Neuronal stem cell (in vitro differentiated cells): ENCODE measurements around the gene EPS15. TPM values are rescaled to one million over a fixed set of nuclear protein-coding genes. Genes with fewer than 3 reads are reported as not detected.

Experiments
- DNase-seq: peaks from one replicate; pipeline ENCODE4 v3.0.0-alpha.2; 2013; ENCODE audit warnings: low spot score
- H2AFZ ChIP-seq: one replicate; pipeline ENCODE4 v1.6.1; 2013; ENCODE audit warnings: mild to moderate bottlenecking, low read length, inconsistent platforms
- H2AK5ac ChIP-seq: 2 replicates; pipeline ENCODE4 v1.6.1; 2013; ENCODE audit warnings: low read depth, mild to moderate bottlenecking, inconsistent platforms, low read length, moderate library complexity, mixed read lengths
- H2BK120ac ChIP-seq: 2 replicates; pipeline ENCODE4 v1.6.1; 2013; ENCODE audit warnings: low read depth, mild to moderate bottlenecking, inconsistent platforms, low read length, moderate library complexity, mixed read lengths
- H2BK12ac ChIP-seq: one replicate; pipeline ENCODE4 v1.6.1; 2013; ENCODE audit warnings: low read length, inconsistent platforms
- H2BK15ac ChIP-seq: 2 replicates; pipeline ENCODE4 v1.6.1; 2013; ENCODE audit warnings: mild to moderate bottlenecking, low read length, inconsistent platforms, mixed read lengths
- H2BK5ac ChIP-seq: one replicate; pipeline ENCODE4 v1.6.1; 2013; ENCODE audit warnings: inconsistent platforms, mild to moderate bottlenecking, low read length, moderate library complexity
- H3K14ac ChIP-seq: one replicate; pipeline ENCODE4 v1.6.1; 2013; ENCODE audit warnings: low read length, inconsistent platforms
- H3K18ac ChIP-seq: 2 replicates; pipeline ENCODE4 v1.6.1; 2013; ENCODE audit warnings: low read length, inconsistent platforms
- H3K23ac ChIP-seq: 2 replicates; pipeline ENCODE4 v1.6.1; 2013; ENCODE audit warnings: low read depth, mild to moderate bottlenecking, mixed read lengths, low read length, inconsistent platforms; ENCODE audit not compliant: poor library complexity
- H3K27ac ChIP-seq: replicated peaks from 3 replicates; pipeline ENCODE4 v1.5.1; 2013; ENCODE audit warnings: low read length, inconsistent platforms
- H3K27me3 ChIP-seq, 3 experiments: 2 replicates each; pipeline ENCODE4 v1.6.1; 2013; ENCODE audit warnings: low read length in 3 of 3, mild to moderate bottlenecking in 2 of 3, inconsistent platforms in 1 of 3, low read depth in 1 of 3, mixed read lengths in 1 of 3, moderate library complexity in 1 of 3; ENCODE audit not compliant: control insufficient read depth in 3 of 3, insufficient read depth in 3 of 3
- H3K36me3 ChIP-seq, 2 donors: replicated peaks in 1 of 2; 2 replicates each; pipeline ENCODE4 v1.6.1; 2013; ENCODE audit warnings: low read length in 2 of 2; ENCODE audit not compliant: control insufficient read depth in 2 of 2, insufficient read depth in 2 of 2
- H3K4ac ChIP-seq: 2 replicates; pipeline ENCODE4 v1.6.1; 2013; ENCODE audit warnings: inconsistent platforms, mild to moderate bottlenecking, low read length, moderate library complexity
- H3K4me1 ChIP-seq, 2 donors: 1 replicate in 1 of 2; 2 replicates in 1 of 2; pipeline ENCODE4 v1.6.1; 2013; ENCODE audit warnings: low read length in 2 of 2, low read depth in 1 of 2; ENCODE audit not compliant: control insufficient read depth in 2 of 2, insufficient read depth in 1 of 2
- H3K4me2 ChIP-seq: one replicate; pipeline ENCODE4 v1.6.1; 2013; ENCODE audit warnings: mild to moderate bottlenecking, low read length, inconsistent platforms; ENCODE audit not compliant: insufficient read depth, poor library complexity, severe bottlenecking
- H3K4me3 ChIP-seq, 2 donors: 2 replicates each; pipeline ENCODE4 v1.5.1; 2013; ENCODE audit warnings: low read length in 2 of 2, mild to moderate bottlenecking in 2 of 2, inconsistent platforms in 1 of 2, moderate library complexity in 1 of 2
- H3K79me1 ChIP-seq: one replicate; pipeline ENCODE4 v1.6.1; 2013; ENCODE audit warnings: low read depth, mild to moderate bottlenecking, inconsistent platforms, low read length, moderate library complexity
- H3K9ac ChIP-seq: one replicate; pipeline ENCODE4 v1.6.1; 2013; ENCODE audit warnings: mild to moderate bottlenecking, low read depth, low read length, inconsistent platforms; ENCODE audit not compliant: poor library complexity
- H3K9me3 ChIP-seq, 2 donors: replicated peaks in 1 of 2; 2 replicates each; pipeline versions ENCODE3 to v1.6.1; 2013; ENCODE audit warnings: low read length in 2 of 2, mild to moderate bottlenecking in 2 of 2, inconsistent platforms in 1 of 2, low read depth in 1 of 2, mixed read lengths in 1 of 2, moderate library complexity in 1 of 2; ENCODE audit not compliant: control insufficient read depth in 2 of 2, insufficient read depth in 1 of 2
- H4K8ac ChIP-seq: one replicate; pipeline ENCODE4 v1.6.1; 2013; ENCODE audit warnings: low read depth, mild to moderate bottlenecking, inconsistent platforms, low read length, moderate library complexity
- H4K91ac ChIP-seq: one replicate; pipeline ENCODE4 v1.6.1; 2013; ENCODE audit warnings: low read length, low read depth, mild to moderate bottlenecking, inconsistent platforms; ENCODE audit not compliant: poor library complexity
- WGBS, 2 donors: extraction: QIAGEN DNeasy Blood & Tissue Kit; methylation state at CpG; one replicate each; pipeline ENCODE4 v1.1.7; 2013; ENCODE audit warnings: missing lambda C conversion rate in 2 of 2, mixed read lengths in 1 of 2; ENCODE audit not compliant: insufficient read length in 2 of 2, insufficient replicate concordance in 1 of 2; ENCODE audit errors: extremely low coverage in 2 of 2; 5-methylcytosine and 5-hydroxymethylcytosine counted together
- polyA plus RNA-seq, 2 experiments: library from polyadenylated mRNA; stranded (reverse); fragments of 200-250 nt; gene quantifications; one replicate each; pipeline ENCODE4 v1.2.3, GENCODE V29; 2013

Gene EPS15
- 38.4 TPM for polyA plus RNA-seq (2013, experiment 1 of 2)
- 40.8 TPM for polyA plus RNA-seq (2013, experiment 2 of 2)

- Histone ChIP-seq H3K4ac (peak within 1 kb of the TSS; percentile 53), H3K79me1 (peaks cover 8% of the 10 kb centered on the region), H2AK5ac (peak within 1 kb of the TSS; percentile 37), H3K9me3 (no peaks in the 10 kb centered on the region), H4K91ac (no peak within 1 kb of the TSS), H2BK15ac (no peak within 1 kb of the TSS), H3K4me1 (peaks cover 5 to 6% of the 10 kb centered on the region in 2 donors), H3K14ac (peak within 1 kb of the TSS; percentile 89), H3K27me3 (no peaks in the 10 kb centered on the region), H2AFZ (peak within 1 kb of the TSS; percentile 98), H2BK12ac (peak within 1 kb of the TSS; percentile 58), H3K27ac (peak within 1 kb of the TSS; percentile 91), H3K18ac (peak within 1 kb of the TSS; percentile 98), H3K4me3 (peak within 1 kb of the TSS; percentile 87 to 99), H4K8ac (no peak within 1 kb of the TSS), H3K4me2 (peak within 1 kb of the TSS; percentile 94), H3K9ac (peak within 1 kb of the TSS; percentile 97), H2BK120ac (no peak within 1 kb of the TSS), H3K36me3 (no peaks in the 10 kb centered on the region), H3K23ac (peak within 1 kb of the TSS; percentile 87), H2BK5ac (peak within 1 kb of the TSS; percentile 82)
- WGBS, 2 donors, result no CpG with 5 or more reads among the region's 56 CpGs
- DNase-seq, result peak; percentile 73
Observed at GRCh38 chr1:51519048-51519864, at the start of gene EPS15. TSS of gene EPS15 (minus strand) at chr1:51519266. CDS start at chr1:51519231, 35 bp downstream.

- no peaks in the 10 kb centered on the region for H3K9me3 ChIP-seq
- no peak overlapping the region for H3K18ac ChIP-seq
- no peak overlapping the region for H2AFZ ChIP-seq
- no peaks in the 10 kb centered on the region for H3K79me1 ChIP-seq
- H3K23ac ChIP-seq, result no peak overlapping the region
- no peak overlapping the region for H4K8ac ChIP-seq
- WGBS, 2 donors, result no CpG with 5 or more reads among the region's 7 CpGs
- H2BK5ac ChIP-seq, result no peak overlapping the region
- H3K4me3 ChIP-seq, result no peak overlapping the region
- no peak overlapping the region for H3K4me2 ChIP-seq
- H2AK5ac ChIP-seq, result no peak overlapping the region
- peaks cover 0 to 24% (median 0%) of the 10 kb centered on the region in 3 experiments for H3K27me3 ChIP-seq
- no peak overlapping the region for H3K4ac ChIP-seq
- no peak overlapping the region for H2BK12ac ChIP-seq
- no peak overlapping the region for H3K27ac ChIP-seq
- no peak overlapping the region for H2BK120ac ChIP-seq
- H3K4me1 ChIP-seq, result peaks cover 2 to 6% of the 10 kb centered on the region in 2 donors
- DNase-seq, result no peak
- no peak overlapping the region for H4K91ac ChIP-seq
- H2BK15ac ChIP-seq, result no peak overlapping the region
- no peak overlapping the region for H3K9ac ChIP-seq
- H3K14ac ChIP-seq, result no peak overlapping the region
- H3K36me3 ChIP-seq, result no peaks in the 10 kb centered on the region
Observed at GRCh38 chr1:51568231-51568935, 49.3 kb upstream of the EPS15 start.

GRCh38 chr1:51567653-51568052 lies 48.6 kb upstream of the EPS15 start:
- no peaks in the 10 kb centered on the region for H3K79me1 ChIP-seq
- peaks cover 0 to 24% (median 0%) of the 10 kb centered on the region in 3 experiments for H3K27me3 ChIP-seq
- H3K23ac ChIP-seq, result no peak overlapping the region
- no peak overlapping the region for H3K4me2 ChIP-seq
- H3K27ac ChIP-seq, result no peak overlapping the region
- H3K9me3 ChIP-seq, result no peaks in the 10 kb centered on the region
- H4K8ac ChIP-seq, result no peak overlapping the region
- no peak overlapping the region for H3K4me3 ChIP-seq
- peaks cover 2 to 6% of the 10 kb centered on the region in 2 donors for H3K4me1 ChIP-seq
- H3K36me3 ChIP-seq, result no peaks in the 10 kb centered on the region
- no peak overlapping the region for H2BK120ac ChIP-seq
- no peak overlapping the region for H3K4ac ChIP-seq
- H2AFZ ChIP-seq, result no peak overlapping the region
- no peak overlapping the region for H3K9ac ChIP-seq
- H3K14ac ChIP-seq, result no peak overlapping the region
- H2AK5ac ChIP-seq, result no peak overlapping the region
- H3K18ac ChIP-seq, result no peak overlapping the region
- H4K91ac ChIP-seq, result no peak overlapping the region
- no peak for DNase-seq
- no peak overlapping the region for H2BK15ac ChIP-seq
- no peak overlapping the region for H2BK5ac ChIP-seq
- H2BK12ac ChIP-seq, result no peak overlapping the region

GRCh38 chr1:51566260-51566659 lies 47.2 kb upstream of the EPS15 start:
- DNase-seq, result no peak
- Histone ChIP-seq H3K23ac (no peak overlapping the region), H2BK15ac (no peak overlapping the region), H3K9ac (no peak overlapping the region), H3K18ac (no peak overlapping the region), H3K14ac (no peak overlapping the region), H4K91ac (no peak overlapping the region), H2AK5ac (no peak overlapping the region), H2BK12ac (no peak overlapping the region), H2AFZ (no peak overlapping the region), H3K4me3 (no peak overlapping the region), H2BK120ac (no peak overlapping the region), H4K8ac (no peak overlapping the region), H3K4ac (no peak overlapping the region), H3K4me2 (no peak overlapping the region), H3K9me3 (no peaks in the 10 kb centered on the region), H3K27ac (no peak overlapping the region), H3K27me3 (peaks cover 0 to 20% (median 0%) of the 10 kb centered on the region in 3 experiments), H3K36me3 (no peaks in the 10 kb centered on the region), H3K4me1 (peaks cover 2 to 3% of the 10 kb centered on the region in 2 donors), H2BK5ac (no peak overlapping the region), H3K79me1 (no peaks in the 10 kb centered on the region)
- no CpG with 5 or more reads among the region's 3 CpGs for WGBS, 2 donors
